Measurements from ENCODE around the gene LRRC1. TPM values are rescaled to one million over a fixed set of nuclear protein-coding genes. Genes with fewer than 3 reads are reported as not detected.

Gene LRRC1
- total RNA-seq, 4 donors from 2014 or later, result 71.0 to 151 (median 91.6) TPM

GRCh38 chr6:53761036-53761435 is 33.8 kb upstream of the LRRC1 start:
- no peak for DNase-seq
- H3K27ac ChIP-seq, result no peak overlapping the region
- WGBS, 2 donors (ENCODE audit: low coverage in 1 of 2), result 59 to 100% methylated on average over 1 of the region's 1 CpG
- H3K27me3 ChIP-seq, result no peaks in the 10 kb centered on the region
- in situ Hi-C loops (cut with MboI; ENCODE audit: low pct_ligation_motif_present in 1 of 4, low pct_unique_long_range_greater_than_20kb in 1 of 4, low sequenced_read_pairs in 3 of 4) (no loop called here), intact Hi-C loops (cut with DNase I; ENCODE audit: low total_unique reads) (no loop called here)
- H3K4me3 ChIP-seq, result no peak overlapping the region
- no peaks in the 10 kb centered on the region for H3K36me3 ChIP-seq
- H3K9me3 ChIP-seq, result no peaks in the 10 kb centered on the region
- TF ChIP-seq, protein P1, sequence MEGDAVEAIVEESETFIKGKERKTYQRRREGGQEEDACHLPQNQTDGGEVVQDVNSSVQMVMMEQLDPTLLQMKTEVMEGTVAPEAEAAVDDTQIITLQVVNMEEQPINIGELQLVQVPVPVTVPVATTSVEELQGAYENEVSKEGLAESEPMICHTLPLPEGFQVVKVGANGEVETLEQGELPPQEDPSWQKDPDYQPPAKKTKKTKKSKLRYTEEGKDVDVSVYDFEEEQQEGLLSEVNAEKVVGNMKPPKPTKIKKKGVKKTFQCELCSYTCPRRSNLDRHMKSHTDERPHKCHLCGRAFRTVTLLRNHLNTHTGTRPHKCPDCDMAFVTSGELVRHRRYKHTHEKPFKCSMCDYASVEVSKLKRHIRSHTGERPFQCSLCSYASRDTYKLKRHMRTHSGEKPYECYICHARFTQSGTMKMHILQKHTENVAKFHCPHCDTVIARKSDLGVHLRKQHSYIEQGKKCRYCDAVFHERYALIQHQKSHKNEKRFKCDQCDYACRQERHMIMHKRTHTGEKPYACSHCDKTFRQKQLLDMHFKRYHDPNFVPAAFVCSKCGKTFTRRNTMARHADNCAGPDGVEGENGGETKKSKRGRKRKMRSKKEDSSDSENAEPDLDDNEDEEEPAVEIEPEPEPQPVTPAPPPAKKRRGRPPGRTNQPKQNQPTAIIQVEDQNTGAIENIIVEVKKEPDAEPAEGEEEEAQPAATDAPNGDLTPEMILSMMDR (IDR thresholded peaks at IDR 0.05), result no peak
- TF ChIP-seq EP300 (IDR thresholded peaks at IDR 0.05; ENCODE audit: low read depth), result no peak
- no peaks in the 10 kb centered on the region for H3K4me1 ChIP-seq

DNA sequence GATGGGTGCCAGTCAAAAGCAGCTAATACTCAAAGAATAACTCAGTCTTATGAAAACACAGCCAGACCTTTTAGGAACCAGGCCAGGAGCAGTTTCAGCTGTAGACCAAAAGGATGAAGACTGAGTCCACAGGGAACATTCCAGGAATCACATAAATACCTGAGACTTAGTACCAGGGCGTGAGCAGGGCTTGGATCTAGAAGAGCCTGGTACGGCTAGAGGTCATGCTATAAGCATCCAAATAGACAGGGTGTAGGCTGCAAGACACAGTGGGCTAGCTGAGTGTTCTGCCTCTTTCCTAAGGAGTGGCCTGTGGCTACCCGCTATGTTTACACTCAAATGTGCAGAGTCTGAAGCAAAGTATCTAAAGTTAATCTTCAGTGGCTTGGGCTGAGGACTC is 29.5 kb upstream of the LRRC1 start:
- H3K27ac ChIP-seq, result no peak overlapping the region
- DNase-seq, result no peak
- intact Hi-C loops (cut with DNase I; ENCODE audit: low total_unique reads), result no loop called here
- H3K9me3 ChIP-seq, result no peaks in the 10 kb centered on the region
- no peak overlapping the region for H3K4me3 ChIP-seq
- no peaks in the 10 kb centered on the region for H3K36me3 ChIP-seq
- TF ChIP-seq, protein P1 (IDR thresholded peaks at IDR 0.05), result no peak
- TF ChIP-seq EP300 (IDR thresholded peaks at IDR 0.05; ENCODE audit: low read depth) (no peak), POLR2AphosphoS5 (IDR thresholded peaks at IDR 0.05) (no peak), POLR2A (IDR thresholded peaks at IDR 0.05) (no peak)
- no peaks in the 10 kb centered on the region for H3K4me1 ChIP-seq
- in situ Hi-C loops (cut with MboI; ENCODE audit: low pct_ligation_motif_present in 1 of 4, low pct_unique_long_range_greater_than_20kb in 1 of 4, low sequenced_read_pairs in 3 of 4), result no loop called here
- 93 to 100% methylated on average over 1 to 3 of the region's 3 CpGs for WGBS, 2 donors (ENCODE audit: low coverage in 1 of 2)
- H3K27me3 ChIP-seq, result no peaks in the 10 kb centered on the region

GRCh38 chr6:53766930-53767329 is 27.9 kb upstream of the LRRC1 start:
- TF ChIP-seq, protein P1 (IDR thresholded peaks at IDR 0.05), result no peak
- TF ChIP-seq POLR2A (IDR thresholded peaks at IDR 0.05) (no peak), POLR2AphosphoS5 (IDR thresholded peaks at IDR 0.05) (no peak), EP300 (IDR thresholded peaks at IDR 0.05; ENCODE audit: low read depth) (no peak)
- DNase-seq, result no peak
- Histone ChIP-seq H3K27me3 (no peaks in the 10 kb centered on the region), H3K4me3 (no peak overlapping the region), H3K9me3 (no peaks in the 10 kb centered on the region), H3K36me3 (no peaks in the 10 kb centered on the region), H3K27ac (no peak overlapping the region), H3K4me1 (no peaks in the 10 kb centered on the region)
- in situ Hi-C loops (cut with MboI; ENCODE audit: low pct_ligation_motif_present in 1 of 4, low pct_unique_long_range_greater_than_20kb in 1 of 4, low sequenced_read_pairs in 3 of 4), result no loop called here
- intact Hi-C loops (cut with DNase I; ENCODE audit: low total_unique reads), result no loop called here

GRCh38 chr6:53767941-53768340 is 26.9 kb upstream of the LRRC1 start:
- Histone ChIP-seq H3K4me1 (no peaks in the 10 kb centered on the region), H3K4me3 (no peak overlapping the region), H3K27me3 (no peaks in the 10 kb centered on the region), H3K9me3 (no peaks in the 10 kb centered on the region), H3K27ac (no peak overlapping the region), H3K36me3 (no peaks in the 10 kb centered on the region)
- intact Hi-C loops (cut with DNase I; ENCODE audit: low total_unique reads), result no loop called here
- no peak for TF ChIP-seq POLR2AphosphoS5 (IDR thresholded peaks at IDR 0.05)
- TF ChIP-seq POLR2A (IDR thresholded peaks at IDR 0.05), result no peak
- TF ChIP-seq, protein P1 (IDR thresholded peaks at IDR 0.05), result no peak
- TF ChIP-seq EP300 (IDR thresholded peaks at IDR 0.05; ENCODE audit: low read depth), result no peak
- WGBS, 2 donors (ENCODE audit: low coverage in 1 of 2), result 25 to 85% methylated on average over 1 to 4 of the region's 4 CpGs
- no peak for DNase-seq
- in situ Hi-C loops (cut with MboI; ENCODE audit: low pct_ligation_motif_present in 1 of 4, low pct_unique_long_range_greater_than_20kb in 1 of 4, low sequenced_read_pairs in 3 of 4), result no loop called here
